SK-N-SH treated with all-trans-retinoic acid at 6 μM for 48 hours (cell line): ENCODE data around the gene JARID2.

Experiments
- ATAC-seq: fragments of 200-7000 bp; cut with Tn5 transposase; 3 replicates; pipeline ENCODE4 v1.9.1; 2020; ENCODE audit warnings: mild to moderate bottlenecking, moderate library complexity
- ARNTL ChIP-seq: fragments of 450-650 bp; formaldehyde crosslinking; IDR thresholded peaks from 2 replicates; pipeline ENCODE4 v1.5.0; 2020; ENCODE audit warnings: low read depth, mild to moderate bottlenecking, moderate library complexity, borderline replicate concordance
- CREB5 ChIP-seq: fragments of 250-450 bp; sonication (Bioruptor Pico); IDR thresholded peaks from 2 replicates; pipeline ENCODE4 v1.5.1; 2020; ENCODE audit warnings: low read depth, mild to moderate bottlenecking, moderate library complexity
- CSDC2 ChIP-seq: fragments of 250-450 bp; sonication (Bioruptor Pico); IDR thresholded peaks from 2 replicates; pipeline ENCODE4 v1.5.0; 2020; ENCODE audit warnings: mild to moderate bottlenecking, moderate library complexity
- ESRRG ChIP-seq: fragments of 250-450 bp; sonication (Bioruptor Pico); IDR thresholded peaks from 2 replicates; pipeline ENCODE4 v1.6.1; 2021; ENCODE audit warnings: mild to moderate bottlenecking
- GLIS3 ChIP-seq: fragments of 250-450 bp; sonication (Bioruptor Pico); IDR thresholded peaks from 2 replicates; pipeline ENCODE4 v1.5.0; 2020; ENCODE audit warnings: mild to moderate bottlenecking, moderate library complexity
- OSR1 ChIP-seq: fragments of 250-450 bp; sonication (Bioruptor Pico); IDR thresholded peaks from 2 replicates; pipeline ENCODE4 v1.8.0; 2022; ENCODE audit warnings: moderate library complexity, mild to moderate bottlenecking, inconsistent platforms
- PPARA ChIP-seq: fragments of 250-450 bp; sonication (Bioruptor Pico); IDR thresholded peaks from 2 replicates; pipeline ENCODE4 v1.5.0; 2020; ENCODE audit warnings: mild to moderate bottlenecking, borderline replicate concordance
- RARB ChIP-seq: fragments of 250-450 bp; sonication (Bioruptor Pico); IDR thresholded peaks from 2 replicates; pipeline ENCODE4 v1.8.0; 2021; ENCODE audit warnings: mild to moderate bottlenecking, moderate library complexity
- SNAI2 ChIP-seq: fragments of 250-450 bp; sonication (Bioruptor Pico); IDR thresholded peaks from 2 replicates; pipeline ENCODE4 v1.5.0; 2020; ENCODE audit warnings: mild to moderate bottlenecking, moderate library complexity
- TCF4 ChIP-seq: fragments of 250-450 bp; sonication (Bioruptor Pico); IDR thresholded peaks from 2 replicates; pipeline ENCODE4 v1.8.0; 2021; ENCODE audit warnings: mild to moderate bottlenecking, moderate library complexity, borderline replicate concordance
- TOX ChIP-seq: fragments of 250-450 bp; sonication (Bioruptor Pico); IDR thresholded peaks from 2 replicates; pipeline ENCODE4 v1.8.0; 2021; ENCODE audit warnings: mild to moderate bottlenecking, moderate library complexity, borderline replicate concordance
- ZC3H10 ChIP-seq: fragments of 250-450 bp; sonication (Bioruptor Pico); IDR thresholded peaks from 2 replicates; pipeline ENCODE4 v1.5.1; 2021; ENCODE audit warnings: mild to moderate bottlenecking, moderate library complexity
- ZFP3 ChIP-seq: fragments of 250-450 bp; sonication (Bioruptor Pico); IDR thresholded peaks from 2 replicates; pipeline ENCODE4 v1.5.0; 2020; ENCODE audit warnings: mild to moderate bottlenecking, moderate library complexity
- ZFP30 ChIP-seq: fragments of 450-650 bp; formaldehyde crosslinking; IDR thresholded peaks from 2 replicates; pipeline ENCODE4 v1.5.0; 2022; ENCODE audit warnings: mild to moderate bottlenecking, moderate library complexity
- ZNF70 ChIP-seq: fragments of 450-650 bp; formaldehyde crosslinking; IDR thresholded peaks from 2 replicates; pipeline ENCODE4 v1.5.0; 2020; ENCODE audit warnings: mild to moderate bottlenecking, moderate library complexity
- TF ChIP-seq, protein P1 (sequence below): fragments of 250-450 bp; sonication (Bioruptor Pico); IDR thresholded peaks from 2 replicates; pipeline ENCODE4 v1.8.0; 2020; ENCODE audit warnings: mild to moderate bottlenecking, moderate library complexity, borderline replicate concordance
- TF ChIP-seq, protein P2 (sequence below): fragments of 250-450 bp; sonication (Bioruptor Pico); IDR thresholded peaks from 2 replicates; pipeline ENCODE4 v1.5.0; 2020; ENCODE audit warnings: mild to moderate bottlenecking, moderate library complexity
- TF ChIP-seq, protein P3 (sequence below): fragments of 250-450 bp; sonication (Bioruptor Pico); IDR thresholded peaks from 2 replicates; pipeline ENCODE4 v1.5.1; 2021; ENCODE audit warnings: mild to moderate bottlenecking, moderate library complexity

The JARID2 gene

GRCh38 chr6:15421945-15422733 lies 176.3 kb downstream of the JARID2 start:
- TF ChIP-seq ZFP3: no peak
- no peak for TF ChIP-seq ESRRG (CRISPR knock-in tag)
- no peak for ATAC-seq

- ATAC-seq: no peak
- no peak for TF ChIP-seq SNAI2 (CRISPR knock-in tag)
- TF ChIP-seq OSR1 (CRISPR knock-in tag): no peak
- TF ChIP-seq, protein P1, sequence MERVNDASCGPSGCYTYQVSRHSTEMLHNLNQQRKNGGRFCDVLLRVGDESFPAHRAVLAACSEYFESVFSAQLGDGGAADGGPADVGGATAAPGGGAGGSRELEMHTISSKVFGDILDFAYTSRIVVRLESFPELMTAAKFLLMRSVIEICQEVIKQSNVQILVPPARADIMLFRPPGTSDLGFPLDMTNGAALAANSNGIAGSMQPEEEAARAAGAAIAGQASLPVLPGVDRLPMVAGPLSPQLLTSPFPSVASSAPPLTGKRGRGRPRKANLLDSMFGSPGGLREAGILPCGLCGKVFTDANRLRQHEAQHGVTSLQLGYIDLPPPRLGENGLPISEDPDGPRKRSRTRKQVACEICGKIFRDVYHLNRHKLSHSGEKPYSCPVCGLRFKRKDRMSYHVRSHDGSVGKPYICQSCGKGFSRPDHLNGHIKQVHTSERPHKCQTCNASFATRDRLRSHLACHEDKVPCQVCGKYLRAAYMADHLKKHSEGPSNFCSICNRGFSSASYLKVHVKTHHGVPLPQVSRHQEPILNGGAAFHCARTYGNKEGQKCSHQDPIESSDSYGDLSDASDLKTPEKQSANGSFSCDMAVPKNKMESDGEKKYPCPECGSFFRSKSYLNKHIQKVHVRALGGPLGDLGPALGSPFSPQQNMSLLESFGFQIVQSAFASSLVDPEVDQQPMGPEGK (CRISPR knock-in tag): no peak
- TF ChIP-seq, all 23 proteins: peak for 0
Observed at GRCh38 chr6:15423286-15423993, 177.6 kb downstream of the JARID2 start.

DNA sequence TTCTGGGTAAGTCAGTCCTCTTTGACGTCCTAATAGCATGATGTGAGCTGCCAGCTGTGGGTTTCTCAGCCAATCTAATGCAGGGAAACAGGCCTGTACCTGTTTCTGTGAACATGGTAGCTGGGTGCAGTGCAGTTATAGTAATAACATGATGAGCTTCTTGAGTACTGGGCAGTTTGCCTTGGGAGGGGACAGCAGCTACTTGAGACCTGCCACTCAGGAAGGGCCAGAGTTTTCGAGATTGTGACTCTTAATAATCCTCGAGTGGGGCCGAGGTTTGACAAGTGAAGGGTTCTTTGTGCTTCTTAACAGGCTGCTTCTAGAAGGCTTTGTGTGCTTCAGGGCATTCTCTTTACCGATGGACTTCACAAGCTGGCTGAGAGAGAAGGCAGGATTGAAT lies 180.1 kb downstream of the JARID2 start:
- TF ChIP-seq, protein P1 (CRISPR knock-in tag): no peak
- no peak for TF ChIP-seq ZFP30 (CRISPR knock-in tag)
- no peak for TF ChIP-seq TCF4 (CRISPR knock-in tag)
- no peak for TF ChIP-seq CREB5 (CRISPR knock-in tag)
- TF ChIP-seq, all 23 proteins: peak for 0
- no peak for ATAC-seq

DNA sequence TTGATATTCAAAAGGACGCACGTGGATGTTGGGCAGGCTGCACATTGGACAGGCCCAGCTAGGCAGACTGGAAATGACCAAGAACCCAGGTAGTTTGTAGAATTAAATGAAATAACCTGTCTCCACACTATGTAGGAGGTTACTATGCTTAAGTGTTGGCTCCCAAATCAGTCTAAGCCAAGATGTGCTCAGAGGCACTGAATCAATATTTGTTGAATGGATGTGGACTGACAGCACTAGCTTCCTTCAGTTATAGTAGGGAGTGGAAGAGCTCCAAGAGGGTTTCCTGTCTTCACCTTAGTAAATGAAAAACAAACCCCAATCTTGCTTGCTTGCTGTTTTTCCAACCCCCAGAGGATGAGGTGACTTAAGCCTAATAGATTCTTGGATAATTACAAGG lies 180.5 kb downstream of the JARID2 start:
- TF ChIP-seq CSDC2 (CRISPR knock-in tag) (no peak), ZFP3 (no peak), TCF4 (CRISPR knock-in tag) (no peak), TOX (CRISPR knock-in tag) (no peak), PPARA (CRISPR knock-in tag) (no peak), RARB (CRISPR knock-in tag) (no peak), ZNF70 (CRISPR knock-in tag) (no peak), GLIS3 (CRISPR knock-in tag) (no peak), ZC3H10 (CRISPR knock-in tag) (no peak), ARNTL (CRISPR knock-in tag) (no peak), OSR1 (CRISPR knock-in tag) (no peak)
- TF ChIP-seq, protein P2, sequence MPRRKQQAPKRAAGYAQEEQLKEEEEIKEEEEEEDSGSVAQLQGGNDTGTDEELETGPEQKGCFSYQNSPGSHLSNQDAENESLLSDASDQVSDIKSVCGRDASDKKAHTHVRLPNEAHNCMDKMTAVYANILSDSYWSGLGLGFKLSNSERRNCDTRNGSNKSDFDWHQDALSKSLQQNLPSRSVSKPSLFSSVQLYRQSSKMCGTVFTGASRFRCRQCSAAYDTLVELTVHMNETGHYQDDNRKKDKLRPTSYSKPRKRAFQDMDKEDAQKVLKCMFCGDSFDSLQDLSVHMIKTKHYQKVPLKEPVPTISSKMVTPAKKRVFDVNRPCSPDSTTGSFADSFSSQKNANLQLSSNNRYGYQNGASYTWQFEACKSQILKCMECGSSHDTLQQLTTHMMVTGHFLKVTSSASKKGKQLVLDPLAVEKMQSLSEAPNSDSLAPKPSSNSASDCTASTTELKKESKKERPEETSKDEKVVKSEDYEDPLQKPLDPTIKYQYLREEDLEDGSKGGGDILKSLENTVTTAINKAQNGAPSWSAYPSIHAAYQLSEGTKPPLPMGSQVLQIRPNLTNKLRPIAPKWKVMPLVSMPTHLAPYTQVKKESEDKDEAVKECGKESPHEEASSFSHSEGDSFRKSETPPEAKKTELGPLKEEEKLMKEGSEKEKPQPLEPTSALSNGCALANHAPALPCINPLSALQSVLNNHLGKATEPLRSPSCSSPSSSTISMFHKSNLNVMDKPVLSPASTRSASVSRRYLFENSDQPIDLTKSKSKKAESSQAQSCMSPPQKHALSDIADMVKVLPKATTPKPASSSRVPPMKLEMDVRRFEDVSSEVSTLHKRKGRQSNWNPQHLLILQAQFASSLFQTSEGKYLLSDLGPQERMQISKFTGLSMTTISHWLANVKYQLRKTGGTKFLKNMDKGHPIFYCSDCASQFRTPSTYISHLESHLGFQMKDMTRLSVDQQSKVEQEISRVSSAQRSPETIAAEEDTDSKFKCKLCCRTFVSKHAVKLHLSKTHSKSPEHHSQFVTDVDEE (CRISPR knock-in tag): no peak
- TF ChIP-seq, protein P1 (CRISPR knock-in tag): no peak
- TF ChIP-seq, protein P3, sequence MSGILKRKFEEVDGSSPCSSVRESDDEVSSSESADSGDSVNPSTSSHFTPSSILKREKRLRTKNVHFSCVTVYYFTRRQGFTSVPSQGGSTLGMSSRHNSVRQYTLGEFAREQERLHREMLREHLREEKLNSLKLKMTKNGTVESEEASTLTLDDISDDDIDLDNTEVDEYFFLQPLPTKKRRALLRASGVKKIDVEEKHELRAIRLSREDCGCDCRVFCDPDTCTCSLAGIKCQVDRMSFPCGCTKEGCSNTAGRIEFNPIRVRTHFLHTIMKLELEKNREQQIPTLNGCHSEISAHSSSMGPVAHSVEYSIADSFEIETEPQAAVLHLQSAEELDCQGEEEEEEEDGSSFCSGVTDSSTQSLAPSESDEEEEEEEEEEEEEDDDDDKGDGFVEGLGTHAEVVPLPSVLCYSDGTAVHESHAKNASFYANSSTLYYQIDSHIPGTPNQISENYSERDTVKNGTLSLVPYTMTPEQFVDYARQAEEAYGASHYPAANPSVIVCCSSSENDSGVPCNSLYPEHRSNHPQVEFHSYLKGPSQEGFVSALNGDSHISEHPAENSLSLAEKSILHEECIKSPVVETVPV: no peak
- no peak for ATAC-seq
